GM23338 (cell line): ENCODE data around the gene SORCS2. TPM values are rescaled to one million over a fixed set of nuclear protein-coding genes. Genes with fewer than 3 reads are reported as not detected.

Source experiments
- EZH2phosphoT487 ChIP-seq: fragments of 200-600 bp; sonication (generic); IDR thresholded peaks from one replicate; pipeline ENCODE4 v1.8.1; 2018; ENCODE audit warnings: antibody characterized with exemption; ENCODE audit not compliant: unreplicated experiment
- JUNB ChIP-seq: IDR thresholded peaks from one replicate; pipeline ENCODE4 v1.6.1; 2016; ENCODE audit warnings: antibody characterized with exemption; ENCODE audit not compliant: unreplicated experiment
- polyA plus RNA-seq: library from polyadenylated mRNA; unstranded; fragments of >200 nt; fragmentation: Nextera tagmentation; extraction: Ambion mirVana; gene quantifications from 2 replicates; pipeline ENCODE4 v1.2.1, GENCODE V29; 2016
- total RNA-seq: library from RNA; depleted of rRNA; stranded (reverse); fragments of >200 nt; shearing (Covaris generic); gene quantifications from 2 replicates; pipeline ENCODE4 v1.2.3, GENCODE V29; 2014
- TF ChIP-seq, protein P1 (sequence below): fragments of 250-450 bp; sonication (Bioruptor Pico); IDR thresholded peaks from 2 replicates; pipeline ENCODE4 v1.5.0; 2020; ENCODE audit warnings: mild to moderate bottlenecking, moderate library complexity
- TF ChIP-seq, protein P2 (sequence below), 2 experiments: fragments of 200-600 bp in 1 of 2; sonication (generic) in 1 of 2; conservative IDR thresholded peaks; 2 replicates each; pipeline versions ENCODE4 v1.5.1 to v1.6.1; 2016 to 2017; ENCODE audit warnings: antibody characterized with exemption in 2 of 2, low read depth in 2 of 2, mild to moderate bottlenecking in 2 of 2, moderate library complexity in 1 of 2
- TF ChIP-seq, protein P3 (sequence below): IDR thresholded peaks from one replicate; pipeline ENCODE4 v1.6.1; 2018; ENCODE audit warnings: antibody characterized with exemption; ENCODE audit not compliant: unreplicated experiment

Gene SORCS2
- total and polyA plus RNA-seq, 2 experiments from 2014 or later: 0.47 to 2.4 TPM

DNA sequence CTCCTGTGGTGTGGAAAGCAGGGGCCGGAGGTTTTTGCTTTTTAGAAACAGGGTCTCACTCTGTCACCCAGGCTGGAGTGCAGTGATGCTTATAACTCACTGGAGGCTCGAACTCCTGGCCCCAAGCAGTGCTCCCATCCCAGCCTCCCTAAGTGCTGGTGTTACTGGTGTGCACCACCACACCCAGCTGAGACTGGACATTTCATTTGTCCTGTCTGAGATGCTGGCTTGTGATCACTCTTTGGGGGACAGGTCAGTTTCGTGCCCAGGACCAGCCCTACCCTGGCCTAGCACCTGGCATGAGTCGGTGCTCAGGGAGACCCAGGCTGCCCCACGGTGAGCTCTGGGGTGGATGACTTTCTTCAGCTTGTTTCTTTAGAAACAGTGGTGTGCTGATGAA is 231.1 kb downstream of the SORCS2 start (continued):
- TF ChIP-seq, protein P1, sequence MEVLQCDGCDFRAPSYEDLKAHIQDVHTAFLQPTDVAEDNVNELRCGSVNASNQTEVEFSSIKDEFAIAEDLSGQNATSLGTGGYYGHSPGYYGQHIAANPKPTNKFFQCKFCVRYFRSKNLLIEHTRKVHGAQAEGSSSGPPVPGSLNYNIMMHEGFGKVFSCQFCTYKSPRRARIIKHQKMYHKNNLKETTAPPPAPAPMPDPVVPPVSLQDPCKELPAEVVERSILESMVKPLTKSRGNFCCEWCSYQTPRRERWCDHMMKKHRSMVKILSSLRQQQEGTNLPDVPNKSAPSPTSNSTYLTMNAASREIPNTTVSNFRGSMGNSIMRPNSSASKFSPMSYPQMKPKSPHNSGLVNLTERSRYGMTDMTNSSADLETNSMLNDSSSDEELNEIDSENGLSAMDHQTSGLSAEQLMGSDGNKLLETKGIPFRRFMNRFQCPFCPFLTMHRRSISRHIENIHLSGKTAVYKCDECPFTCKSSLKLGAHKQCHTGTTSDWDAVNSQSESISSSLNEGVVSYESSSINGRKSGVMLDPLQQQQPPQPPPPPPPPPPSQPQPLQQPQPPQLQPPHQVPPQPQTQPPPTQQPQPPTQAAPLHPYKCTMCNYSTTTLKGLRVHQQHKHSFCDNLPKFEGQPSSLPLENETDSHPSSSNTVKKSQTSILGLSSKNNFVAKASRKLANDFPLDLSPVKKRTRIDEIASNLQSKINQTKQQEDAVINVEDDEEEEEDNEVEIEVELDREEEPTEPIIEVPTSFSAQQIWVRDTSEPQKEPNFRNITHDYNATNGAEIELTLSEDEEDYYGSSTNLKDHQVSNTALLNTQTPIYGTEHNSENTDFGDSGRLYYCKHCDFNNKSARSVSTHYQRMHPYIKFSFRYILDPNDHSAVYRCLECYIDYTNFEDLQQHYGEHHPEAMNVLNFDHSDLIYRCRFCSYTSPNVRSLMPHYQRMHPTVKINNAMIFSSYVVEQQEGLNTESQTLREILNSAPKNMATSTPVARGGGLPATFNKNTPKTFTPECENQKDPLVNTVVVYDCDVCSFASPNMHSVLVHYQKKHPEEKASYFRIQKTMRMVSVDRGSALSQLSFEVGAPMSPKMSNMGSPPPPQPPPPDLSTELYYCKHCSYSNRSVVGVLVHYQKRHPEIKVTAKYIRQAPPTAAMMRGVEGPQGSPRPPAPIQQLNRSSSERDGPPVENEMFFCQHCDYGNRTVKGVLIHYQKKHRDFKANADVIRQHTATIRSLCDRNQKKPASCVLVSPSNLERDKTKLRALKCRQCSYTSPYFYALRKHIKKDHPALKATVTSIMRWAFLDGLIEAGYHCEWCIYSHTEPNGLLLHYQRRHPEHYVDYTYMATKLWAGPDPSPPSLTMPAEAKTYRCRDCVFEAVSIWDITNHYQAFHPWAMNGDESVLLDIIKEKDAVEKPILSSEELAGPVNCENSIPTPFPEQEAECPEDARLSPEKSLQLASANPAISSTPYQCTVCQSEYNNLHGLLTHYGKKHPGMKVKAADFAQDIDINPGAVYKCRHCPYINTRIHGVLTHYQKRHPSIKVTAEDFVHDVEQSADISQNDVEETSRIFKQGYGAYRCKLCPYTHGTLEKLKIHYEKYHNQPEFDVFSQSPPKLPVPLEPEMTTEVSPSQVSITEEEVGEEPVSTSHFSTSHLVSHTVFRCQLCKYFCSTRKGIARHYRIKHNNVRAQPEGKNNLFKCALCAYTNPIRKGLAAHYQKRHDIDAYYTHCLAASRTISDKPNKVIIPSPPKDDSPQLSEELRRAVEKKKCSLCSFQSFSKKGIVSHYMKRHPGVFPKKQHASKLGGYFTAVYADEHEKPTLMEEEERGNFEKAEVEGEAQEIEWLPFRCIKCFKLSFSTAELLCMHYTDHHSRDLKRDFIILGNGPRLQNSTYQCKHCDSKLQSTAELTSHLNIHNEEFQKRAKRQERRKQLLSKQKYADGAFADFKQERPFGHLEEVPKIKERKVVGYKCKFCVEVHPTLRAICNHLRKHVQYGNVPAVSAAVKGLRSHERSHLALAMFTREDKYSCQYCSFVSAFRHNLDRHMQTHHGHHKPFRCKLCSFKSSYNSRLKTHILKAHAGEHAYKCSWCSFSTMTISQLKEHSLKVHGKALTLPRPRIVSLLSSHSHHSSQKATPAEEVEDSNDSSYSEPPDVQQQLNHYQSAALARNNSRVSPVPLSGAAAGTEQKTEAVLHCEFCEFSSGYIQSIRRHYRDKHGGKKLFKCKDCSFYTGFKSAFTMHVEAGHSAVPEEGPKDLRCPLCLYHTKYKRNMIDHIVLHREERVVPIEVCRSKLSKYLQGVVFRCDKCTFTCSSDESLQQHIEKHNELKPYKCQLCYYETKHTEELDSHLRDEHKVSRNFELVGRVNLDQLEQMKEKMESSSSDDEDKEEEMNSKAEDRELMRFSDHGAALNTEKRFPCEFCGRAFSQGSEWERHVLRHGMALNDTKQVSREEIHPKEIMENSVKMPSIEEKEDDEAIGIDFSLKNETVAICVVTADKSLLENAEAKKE (CRISPR knock-in tag): no peak
- TF ChIP-seq, protein P2, sequence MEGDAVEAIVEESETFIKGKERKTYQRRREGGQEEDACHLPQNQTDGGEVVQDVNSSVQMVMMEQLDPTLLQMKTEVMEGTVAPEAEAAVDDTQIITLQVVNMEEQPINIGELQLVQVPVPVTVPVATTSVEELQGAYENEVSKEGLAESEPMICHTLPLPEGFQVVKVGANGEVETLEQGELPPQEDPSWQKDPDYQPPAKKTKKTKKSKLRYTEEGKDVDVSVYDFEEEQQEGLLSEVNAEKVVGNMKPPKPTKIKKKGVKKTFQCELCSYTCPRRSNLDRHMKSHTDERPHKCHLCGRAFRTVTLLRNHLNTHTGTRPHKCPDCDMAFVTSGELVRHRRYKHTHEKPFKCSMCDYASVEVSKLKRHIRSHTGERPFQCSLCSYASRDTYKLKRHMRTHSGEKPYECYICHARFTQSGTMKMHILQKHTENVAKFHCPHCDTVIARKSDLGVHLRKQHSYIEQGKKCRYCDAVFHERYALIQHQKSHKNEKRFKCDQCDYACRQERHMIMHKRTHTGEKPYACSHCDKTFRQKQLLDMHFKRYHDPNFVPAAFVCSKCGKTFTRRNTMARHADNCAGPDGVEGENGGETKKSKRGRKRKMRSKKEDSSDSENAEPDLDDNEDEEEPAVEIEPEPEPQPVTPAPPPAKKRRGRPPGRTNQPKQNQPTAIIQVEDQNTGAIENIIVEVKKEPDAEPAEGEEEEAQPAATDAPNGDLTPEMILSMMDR (conservative IDR thresholded peaks at IDR 0.05; ENCODE audit: low read depth in 2 of 2): no peak
- TF ChIP-seq JUNB (no peak), EZH2phosphoT487 (no peak)
- TF ChIP-seq, protein P3, sequence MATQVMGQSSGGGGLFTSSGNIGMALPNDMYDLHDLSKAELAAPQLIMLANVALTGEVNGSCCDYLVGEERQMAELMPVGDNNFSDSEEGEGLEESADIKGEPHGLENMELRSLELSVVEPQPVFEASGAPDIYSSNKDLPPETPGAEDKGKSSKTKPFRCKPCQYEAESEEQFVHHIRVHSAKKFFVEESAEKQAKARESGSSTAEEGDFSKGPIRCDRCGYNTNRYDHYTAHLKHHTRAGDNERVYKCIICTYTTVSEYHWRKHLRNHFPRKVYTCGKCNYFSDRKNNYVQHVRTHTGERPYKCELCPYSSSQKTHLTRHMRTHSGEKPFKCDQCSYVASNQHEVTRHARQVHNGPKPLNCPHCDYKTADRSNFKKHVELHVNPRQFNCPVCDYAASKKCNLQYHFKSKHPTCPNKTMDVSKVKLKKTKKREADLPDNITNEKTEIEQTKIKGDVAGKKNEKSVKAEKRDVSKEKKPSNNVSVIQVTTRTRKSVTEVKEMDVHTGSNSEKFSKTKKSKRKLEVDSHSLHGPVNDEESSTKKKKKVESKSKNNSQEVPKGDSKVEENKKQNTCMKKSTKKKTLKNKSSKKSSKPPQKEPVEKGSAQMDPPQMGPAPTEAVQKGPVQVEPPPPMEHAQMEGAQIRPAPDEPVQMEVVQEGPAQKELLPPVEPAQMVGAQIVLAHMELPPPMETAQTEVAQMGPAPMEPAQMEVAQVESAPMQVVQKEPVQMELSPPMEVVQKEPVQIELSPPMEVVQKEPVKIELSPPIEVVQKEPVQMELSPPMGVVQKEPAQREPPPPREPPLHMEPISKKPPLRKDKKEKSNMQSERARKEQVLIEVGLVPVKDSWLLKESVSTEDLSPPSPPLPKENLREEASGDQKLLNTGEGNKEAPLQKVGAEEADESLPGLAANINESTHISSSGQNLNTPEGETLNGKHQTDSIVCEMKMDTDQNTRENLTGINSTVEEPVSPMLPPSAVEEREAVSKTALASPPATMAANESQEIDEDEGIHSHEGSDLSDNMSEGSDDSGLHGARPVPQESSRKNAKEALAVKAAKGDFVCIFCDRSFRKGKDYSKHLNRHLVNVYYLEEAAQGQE: no peak
